ENCODE data around the gene ADD2.
A peak's percentile ranks its signal among the peaks of the same experiment; 100 is the strongest.

The ADD2 gene

GRCh38 chr2:70668432-70668831, 99.6 kb downstream of the ADD2 start:
- no peak for DNase-seq

DNA sequence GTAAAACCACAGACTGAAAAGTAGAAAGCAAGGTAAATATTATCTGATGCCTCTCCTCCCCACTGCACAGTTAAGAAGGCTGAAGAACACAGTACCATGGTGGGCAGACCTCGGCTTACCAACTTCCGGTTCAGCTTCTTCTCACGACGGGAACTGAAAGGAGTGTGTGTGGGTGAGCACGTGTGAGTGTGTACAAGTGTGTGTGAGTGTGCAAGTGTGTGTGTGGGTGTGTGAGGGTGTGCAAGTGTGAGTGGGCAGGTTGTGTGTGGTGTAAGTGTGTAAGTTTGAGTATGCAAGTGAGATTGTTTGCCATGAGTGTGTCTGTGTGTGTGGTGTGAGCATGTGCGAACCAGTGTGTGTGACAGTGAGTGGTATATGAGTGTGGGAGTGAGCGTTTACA, 103.5 kb downstream of the ADD2 start:
- DNase-seq, result no peak

- DNase-seq, result no peak
Observed at GRCh38 chr2:70663411-70663810, 104.6 kb downstream of the ADD2 start.

DNA sequence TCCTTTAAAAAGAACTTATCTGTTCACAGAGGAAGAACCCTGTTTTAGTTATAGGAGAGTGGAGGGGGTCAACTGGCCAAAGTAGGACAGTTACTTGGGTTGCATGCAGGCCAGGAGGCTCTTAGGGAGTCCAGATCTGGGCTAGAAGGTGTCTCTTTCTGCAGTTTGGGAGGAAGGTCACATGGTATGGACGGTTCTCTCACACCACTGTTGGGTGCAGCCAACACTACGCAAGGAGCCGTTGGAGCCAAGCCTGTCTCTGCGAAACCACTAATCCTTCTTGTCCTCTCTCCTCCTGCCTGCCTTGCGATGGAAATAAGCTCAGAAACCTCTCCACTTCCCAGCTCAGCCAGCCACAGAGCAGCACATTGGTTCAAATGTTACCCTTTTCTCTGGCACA, 108.4 kb downstream of the ADD2 start:
- DNase-seq, result no peak

DNA sequence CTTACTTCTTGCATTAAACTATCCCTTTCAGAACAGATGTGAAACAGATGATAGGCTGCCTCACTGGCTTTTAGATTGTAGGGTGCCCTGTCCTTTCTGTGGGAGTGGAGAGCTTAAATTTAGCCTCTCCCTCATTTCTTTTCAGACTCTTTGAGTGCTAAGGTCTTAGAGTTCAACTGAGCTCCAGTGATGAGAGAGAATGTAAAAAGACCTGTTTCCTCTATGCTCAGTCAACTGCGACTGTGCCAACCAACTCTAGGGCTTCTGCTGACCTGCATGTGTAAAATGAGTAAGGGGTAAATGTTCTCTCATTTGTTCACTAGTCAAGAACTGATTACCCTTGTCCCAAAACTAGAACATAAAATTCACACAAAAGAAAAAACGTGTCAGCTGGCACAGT, 109.5 kb downstream of the ADD2 start:
- DNase-seq, result no peak

- no peak for DNase-seq
Observed at GRCh38 chr2:70657246-70657645, 110.8 kb downstream of the ADD2 start.

GRCh38 chr2:70656421-70657010, 111.5 kb downstream of the ADD2 start:
- peak; percentile 21 for DNase-seq

- no peak for DNase-seq
Observed at GRCh38 chr2:70655786-70656185, 112.2 kb downstream of the ADD2 start.

DNA sequence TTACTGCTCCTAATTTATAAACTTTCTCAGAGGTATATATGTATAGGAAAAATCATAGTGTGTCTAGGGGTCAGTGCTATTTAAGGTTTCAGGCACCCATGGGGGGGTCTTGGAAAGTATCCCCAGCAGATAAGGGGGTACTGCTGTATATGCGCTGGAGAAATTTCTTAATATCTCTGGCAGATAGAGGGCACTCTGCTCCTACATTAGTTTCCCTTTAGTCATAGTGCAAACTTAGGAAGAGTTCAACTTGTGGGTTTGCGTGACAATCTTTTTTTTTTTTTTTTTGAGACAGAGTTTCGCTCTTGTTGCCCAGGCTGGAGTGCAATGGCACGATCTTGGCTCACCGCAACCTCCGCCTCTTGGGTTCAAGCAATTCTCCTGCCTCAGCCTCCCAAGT, 112.8 kb downstream of the ADD2 start:
- peak; percentile 56 for DNase-seq

DNA sequence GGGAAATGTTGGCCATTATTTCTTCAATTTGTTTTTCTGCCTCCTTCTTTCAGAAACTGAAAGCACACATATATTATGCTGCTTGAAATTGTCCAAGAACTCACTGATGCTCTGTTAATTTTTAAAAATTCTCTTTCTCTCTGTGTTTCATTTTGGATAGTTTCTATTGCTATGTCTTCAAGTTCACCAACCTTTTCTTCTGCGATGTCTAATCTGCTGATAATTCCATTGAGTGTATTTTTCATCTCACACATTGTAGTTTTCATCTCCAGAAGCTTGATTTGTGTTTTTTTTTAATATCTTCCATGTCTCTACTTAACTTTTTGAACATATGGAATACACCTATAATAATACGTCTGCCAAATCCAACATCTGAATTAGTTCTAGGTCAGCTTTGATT, 116.3 kb downstream of the ADD2 start:
- DNase-seq, result no peak

DNA sequence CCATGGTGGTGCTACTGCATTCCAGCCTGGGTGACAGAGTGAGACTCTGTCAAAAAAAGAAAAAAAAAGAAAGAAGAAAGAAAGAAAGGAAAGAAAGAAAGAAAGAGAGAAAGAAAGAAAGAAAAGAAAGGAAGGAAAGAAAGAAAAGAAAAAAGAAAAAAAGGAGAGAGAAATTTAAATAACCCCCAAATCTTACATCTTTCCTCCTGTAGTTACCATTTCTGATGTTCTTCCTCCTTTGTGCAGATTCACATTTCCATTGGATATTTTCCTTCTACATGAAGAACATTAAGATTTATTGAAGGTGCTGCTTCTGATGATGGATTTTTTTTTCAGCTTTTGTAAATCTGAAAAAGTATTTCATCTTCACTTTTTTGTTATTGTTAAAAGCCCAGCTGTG, 117.0 kb downstream of the ADD2 start:
- DNase-seq, result no peak

DNA sequence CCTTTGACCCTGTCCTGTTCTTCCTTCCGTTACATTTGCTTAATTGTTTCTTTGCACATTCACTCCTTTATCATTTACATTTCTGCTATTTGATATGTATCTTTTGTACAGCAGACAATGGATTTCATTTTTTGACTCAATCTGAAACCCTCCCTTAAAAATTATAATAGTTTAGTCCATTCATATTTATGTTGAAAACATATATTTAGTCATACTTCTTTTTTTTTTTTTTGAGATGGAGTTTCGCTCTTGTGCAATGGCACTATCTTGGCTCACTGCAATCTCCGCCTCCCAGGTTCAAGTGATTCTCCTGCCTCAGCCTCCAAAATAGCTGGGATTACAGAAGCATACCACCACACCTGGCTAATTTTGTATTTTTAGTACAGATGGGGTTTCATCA, 119.0 kb downstream of the ADD2 start:
- no peak for DNase-seq

GRCh38 chr2:70647873-70648481, 120.0 kb downstream of the ADD2 start:
- peak; percentile 69 for DNase-seq

DNA sequence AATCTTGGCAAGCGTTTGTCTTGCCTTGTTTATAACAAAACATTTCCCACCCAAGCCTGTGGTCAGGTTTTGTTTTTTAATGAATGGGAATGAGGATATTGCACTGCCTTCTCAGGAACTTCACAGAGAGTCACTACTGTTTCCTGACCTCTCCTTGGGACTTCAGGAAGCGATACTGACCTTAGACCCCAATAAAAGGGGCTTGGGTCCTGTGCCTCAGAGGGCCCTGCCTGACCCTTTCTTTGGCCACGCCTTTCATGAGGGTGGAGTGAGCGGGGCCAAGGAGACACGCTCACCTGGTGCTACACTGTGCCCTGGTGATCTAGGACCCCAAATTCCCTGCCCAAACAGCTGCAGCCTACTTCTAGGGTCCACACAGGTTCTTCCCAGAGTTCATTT, 121.6 kb downstream of the ADD2 start:
- DNase-seq, result no peak

DNA sequence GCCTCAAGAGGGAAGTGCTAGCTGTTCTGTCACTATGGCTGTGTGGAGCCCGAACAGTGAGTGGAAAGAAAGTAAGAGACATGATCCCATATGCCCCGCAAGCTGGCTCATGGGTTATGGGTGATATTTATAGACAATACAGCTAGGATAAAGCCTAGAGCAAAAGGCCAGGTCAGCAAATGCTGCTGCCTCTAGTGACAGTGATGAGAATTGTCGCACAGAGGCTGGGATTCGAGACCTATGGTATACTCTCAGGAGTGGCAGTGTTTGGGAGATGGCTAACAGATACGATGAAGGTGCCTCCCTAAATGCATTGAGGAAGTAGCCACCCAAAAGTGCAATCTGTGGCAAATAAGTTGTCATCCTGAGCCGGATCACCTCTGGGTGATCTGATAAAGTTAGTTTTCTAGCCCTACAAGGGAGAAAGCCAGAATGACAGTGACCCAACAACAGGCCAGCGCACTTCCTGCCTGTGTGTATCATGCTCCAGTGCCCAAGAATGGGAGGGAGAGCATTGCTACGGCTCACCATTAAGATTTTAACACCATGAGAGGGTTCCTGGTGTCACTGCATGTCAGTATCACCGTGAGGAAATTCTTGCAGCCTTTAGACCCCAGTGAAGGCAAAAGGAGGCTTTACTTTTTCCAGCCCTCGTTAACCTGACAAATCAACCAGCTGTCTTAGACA, 122.1 kb downstream of the ADD2 start:
- DNase-seq, result peak; percentile 26

- DNase-seq, result no peak
Observed at GRCh38 chr2:70643715-70644114, 124.3 kb downstream of the ADD2 start.

DNA sequence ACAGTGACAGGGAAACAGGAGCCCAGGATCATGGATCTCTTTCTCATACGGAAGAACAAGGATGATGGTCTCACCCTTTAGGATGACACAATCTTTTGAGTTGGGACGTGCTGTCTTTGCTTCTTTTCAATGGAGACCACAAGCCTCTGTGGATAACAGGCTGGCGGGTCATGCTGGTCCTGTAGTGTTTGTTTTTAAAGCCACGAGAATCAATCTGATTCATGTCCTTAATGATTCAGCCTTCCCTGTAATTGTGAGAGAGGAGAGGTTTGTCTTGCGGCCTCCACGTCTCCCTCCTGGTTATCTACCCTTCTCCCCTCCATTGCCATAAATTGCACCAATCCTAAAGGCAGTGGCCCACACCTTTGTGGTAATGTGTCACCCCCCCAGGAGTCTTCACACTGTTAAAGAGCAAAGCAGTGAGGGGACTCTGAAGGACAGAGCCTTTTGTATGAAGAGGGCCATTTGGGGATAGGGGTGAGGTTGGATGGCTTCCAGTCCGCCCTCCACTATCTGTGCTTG, 126.7 kb downstream of the ADD2 start:
- no peak for DNase-seq

GRCh38 chr2:70639841-70640436, 128.1 kb downstream of the ADD2 start:
- no peak for DNase-seq

DNA sequence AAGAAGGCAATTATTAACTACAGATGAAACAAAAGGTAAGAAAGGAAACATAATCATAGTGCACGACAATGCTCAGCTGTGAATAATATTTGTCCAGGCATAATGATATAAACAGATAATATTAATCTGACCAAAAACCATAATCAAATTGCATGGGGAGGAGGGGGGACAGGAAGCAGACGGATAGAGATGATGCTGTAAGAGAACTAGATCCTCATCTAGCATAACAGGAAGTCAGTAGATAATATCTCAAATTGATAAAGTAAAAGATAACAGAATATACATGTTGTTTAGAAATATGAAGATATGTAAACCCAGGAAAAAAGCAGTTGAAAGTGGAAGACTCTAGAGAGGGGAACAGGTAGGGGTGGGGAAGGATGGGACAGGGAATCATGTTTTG, 129.4 kb downstream of the ADD2 start:
- DNase-seq, result no peak

- DNase-seq, result no peak
Observed at GRCh38 chr2:70633508-70633907, 134.5 kb downstream of the ADD2 start.

- DNase-seq, result no peak
Observed at GRCh38 chr2:70632966-70633365, 135.0 kb downstream of the ADD2 start.

DNA sequence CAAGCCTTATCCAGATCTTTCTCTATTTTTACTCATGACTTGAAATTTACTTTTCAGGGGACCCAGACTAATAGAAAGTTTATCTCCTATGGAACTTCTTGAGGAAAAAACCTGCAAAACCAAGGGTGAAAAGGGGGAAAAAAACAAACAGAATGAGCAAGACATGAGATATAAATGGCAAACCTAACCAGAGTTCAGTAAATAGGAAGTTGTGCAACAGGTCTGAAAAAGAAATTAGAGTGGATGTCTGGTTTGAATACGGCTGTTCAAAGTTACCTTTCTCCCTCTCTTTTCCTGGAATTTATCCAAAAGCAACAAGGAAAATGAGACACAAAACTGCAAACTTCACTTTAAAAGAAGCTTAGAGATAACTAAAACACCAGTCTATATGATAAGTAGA, 135.6 kb downstream of the ADD2 start:
- DNase-seq, result no peak

- DNase-seq, result no peak
Observed at GRCh38 chr2:70630761-70631160, 137.2 kb downstream of the ADD2 start.
